Lung (tissue), 12 donors: ENCODE measurements around the gene WDR86. TPM values are rescaled to one million over a fixed set of nuclear protein-coding genes. Genes with fewer than 3 reads are reported as not detected.
A peak's percentile ranks its signal among the peaks of the same experiment; 100 is the strongest.

Experiments used
- ATAC-seq: fragments of 200-7000 bp; cut with Tn5 transposase; one replicate; pipeline ENCODE4 v1.9.1; 2020; ENCODE audit warnings: moderate number of reproducible peaks; ENCODE audit not compliant: insufficient read depth, low FRiP score
- DNase-seq, 3 donors: peaks; one replicate each; pipeline ENCODE4 v3.0.0-alpha.2; 2013 to 2017
- H3K27ac ChIP-seq, 2 donors: one replicate each; pipeline ENCODE4 v1.5.1; 2013; ENCODE audit warnings: mild to moderate bottlenecking in 2 of 2, moderate library complexity in 2 of 2, control low read depth in 1 of 2, inconsistent platforms in 1 of 2, low read depth in 1 of 2, low read length in 1 of 2
- H3K27me3 ChIP-seq, 3 donors: one replicate each; pipeline ENCODE4 v1.5.1; 2013; ENCODE audit warnings: low read length in 2 of 3; ENCODE audit not compliant: control insufficient read depth in 3 of 3, insufficient read depth in 3 of 3
- H3K36me3 ChIP-seq, 4 donors: one replicate each; pipeline ENCODE4 v1.5.1; 2013; ENCODE audit warnings: low read length in 4 of 4, mild to moderate bottlenecking in 1 of 4, moderate library complexity in 1 of 4; ENCODE audit not compliant: control insufficient read depth in 4 of 4, insufficient read depth in 4 of 4
- H3K4me1 ChIP-seq, 5 donors: one replicate each; pipeline ENCODE4 v1.5.1; 2013; ENCODE audit warnings: low read length in 5 of 5, mild to moderate bottlenecking in 2 of 5, moderate library complexity in 1 of 5; ENCODE audit not compliant: control insufficient read depth in 5 of 5, insufficient read depth in 5 of 5
- H3K4me3 ChIP-seq: one replicate; pipeline ENCODE4 v1.5.1; 2013; ENCODE audit warnings: mild to moderate bottlenecking, control low read depth, moderate library complexity
- H3K9ac ChIP-seq, 2 donors: one replicate each; pipeline ENCODE4 v1.5.1; 2013; ENCODE audit warnings: low read length in 2 of 2, control low read depth in 1 of 2; ENCODE audit not compliant: insufficient read depth in 1 of 2
- H3K9me3 ChIP-seq, 4 donors: one replicate each; pipeline ENCODE4 v1.5.1; 2013; ENCODE audit warnings: low read length in 3 of 4, mild to moderate bottlenecking in 1 of 4, moderate library complexity in 1 of 4; ENCODE audit not compliant: control insufficient read depth in 4 of 4, insufficient read depth in 3 of 4
- WGBS, 2 donors: extraction: QIAGEN DNeasy Blood & Tissue Kit; methylation state at CpG; one replicate each; pipeline ENCODE4 v1.1.7; 2013; 5-methylcytosine and 5-hydroxymethylcytosine counted together
- polyA plus RNA-seq, 2 donors: library from polyadenylated mRNA; stranded (reverse); fragments of 200-250 nt; gene quantifications; one replicate each; pipeline ENCODE4 v1.2.1, GENCODE V29; 2013
- total RNA-seq, 2 donors: library from RNA; depleted of rRNA in 1 of 2; stranded (reverse); fragments of >200 nt in 1 of 2; gene quantifications; one replicate each; pipeline ENCODE4 v1.2.1, GENCODE V29; 2014 to 2021
- TF ChIP-seq, protein P1 (sequence below): IDR thresholded peaks from 2 replicates; pipeline ENCODE4 v1.5.1; 2012; ENCODE audit warnings: mild to moderate bottlenecking; ENCODE audit errors: control extremely low read depth, extremely low read depth
- donor health status: control.
- donor health status: control.
- donor health status: Bipolar disorder and iron deficiency.
- donor health status: healthy.
- donor health status: DM: yes; HTN: yes; CAD: no.

Gene WDR86
- total and polyA plus RNA-seq, 4 donors, result 0.81 to 19.7 (median 2.4) TPM

DNA sequence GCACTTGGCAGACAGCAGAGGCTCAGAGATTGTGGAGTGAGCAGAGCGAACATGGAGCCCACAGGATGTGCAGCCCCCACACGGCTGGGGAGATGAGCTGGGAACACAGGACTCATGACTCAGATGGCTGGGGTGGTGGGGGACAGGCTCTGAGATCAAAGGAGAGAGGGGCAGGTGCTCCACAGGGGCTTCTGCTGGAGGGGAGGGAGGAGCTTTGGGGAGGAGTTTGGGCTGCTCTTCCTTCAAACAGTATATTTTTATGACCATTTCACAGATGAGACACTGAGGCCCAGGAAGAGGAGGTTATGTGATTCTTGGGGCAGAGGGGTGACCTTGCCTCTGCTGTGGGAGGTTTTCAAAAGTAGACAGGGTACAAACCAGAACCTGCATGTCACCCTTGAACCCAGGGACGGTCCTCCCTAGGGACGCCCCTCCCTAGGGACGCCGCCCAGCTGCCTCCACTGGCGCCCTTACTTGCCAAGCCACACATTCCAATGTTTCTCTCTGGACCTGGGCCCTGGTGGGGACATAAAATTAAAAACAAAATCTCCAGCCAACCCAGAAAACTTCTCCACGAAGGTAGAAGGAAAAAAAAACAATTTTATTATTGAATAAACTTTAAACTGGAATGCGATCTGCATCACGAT is 31.1 kb upstream of the WDR86 start:
- H3K27me3 ChIP-seq, result peaks cover 0 to 7% (median 0%) of the 10 kb centered on the region in 3 donors
- no peaks in the 10 kb centered on the region for H3K9me3 ChIP-seq
- no peak overlapping the region for H3K9ac ChIP-seq
- TF ChIP-seq, protein P1, sequence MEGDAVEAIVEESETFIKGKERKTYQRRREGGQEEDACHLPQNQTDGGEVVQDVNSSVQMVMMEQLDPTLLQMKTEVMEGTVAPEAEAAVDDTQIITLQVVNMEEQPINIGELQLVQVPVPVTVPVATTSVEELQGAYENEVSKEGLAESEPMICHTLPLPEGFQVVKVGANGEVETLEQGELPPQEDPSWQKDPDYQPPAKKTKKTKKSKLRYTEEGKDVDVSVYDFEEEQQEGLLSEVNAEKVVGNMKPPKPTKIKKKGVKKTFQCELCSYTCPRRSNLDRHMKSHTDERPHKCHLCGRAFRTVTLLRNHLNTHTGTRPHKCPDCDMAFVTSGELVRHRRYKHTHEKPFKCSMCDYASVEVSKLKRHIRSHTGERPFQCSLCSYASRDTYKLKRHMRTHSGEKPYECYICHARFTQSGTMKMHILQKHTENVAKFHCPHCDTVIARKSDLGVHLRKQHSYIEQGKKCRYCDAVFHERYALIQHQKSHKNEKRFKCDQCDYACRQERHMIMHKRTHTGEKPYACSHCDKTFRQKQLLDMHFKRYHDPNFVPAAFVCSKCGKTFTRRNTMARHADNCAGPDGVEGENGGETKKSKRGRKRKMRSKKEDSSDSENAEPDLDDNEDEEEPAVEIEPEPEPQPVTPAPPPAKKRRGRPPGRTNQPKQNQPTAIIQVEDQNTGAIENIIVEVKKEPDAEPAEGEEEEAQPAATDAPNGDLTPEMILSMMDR, result no peak
- H3K27ac ChIP-seq, result no peak overlapping the region
- no peak for ATAC-seq
- WGBS, 2 donors, result 54 to 61% methylated on average over 10 of the region's 10 CpGs
- peaks cover 0 to 8% (median 7%) of the 10 kb centered on the region in 5 donors for H3K4me1 ChIP-seq
- H3K36me3 ChIP-seq, result no peaks in the 10 kb centered on the region
- no peak overlapping the region for H3K4me3 ChIP-seq
- DNase-seq, result no peak

DNA sequence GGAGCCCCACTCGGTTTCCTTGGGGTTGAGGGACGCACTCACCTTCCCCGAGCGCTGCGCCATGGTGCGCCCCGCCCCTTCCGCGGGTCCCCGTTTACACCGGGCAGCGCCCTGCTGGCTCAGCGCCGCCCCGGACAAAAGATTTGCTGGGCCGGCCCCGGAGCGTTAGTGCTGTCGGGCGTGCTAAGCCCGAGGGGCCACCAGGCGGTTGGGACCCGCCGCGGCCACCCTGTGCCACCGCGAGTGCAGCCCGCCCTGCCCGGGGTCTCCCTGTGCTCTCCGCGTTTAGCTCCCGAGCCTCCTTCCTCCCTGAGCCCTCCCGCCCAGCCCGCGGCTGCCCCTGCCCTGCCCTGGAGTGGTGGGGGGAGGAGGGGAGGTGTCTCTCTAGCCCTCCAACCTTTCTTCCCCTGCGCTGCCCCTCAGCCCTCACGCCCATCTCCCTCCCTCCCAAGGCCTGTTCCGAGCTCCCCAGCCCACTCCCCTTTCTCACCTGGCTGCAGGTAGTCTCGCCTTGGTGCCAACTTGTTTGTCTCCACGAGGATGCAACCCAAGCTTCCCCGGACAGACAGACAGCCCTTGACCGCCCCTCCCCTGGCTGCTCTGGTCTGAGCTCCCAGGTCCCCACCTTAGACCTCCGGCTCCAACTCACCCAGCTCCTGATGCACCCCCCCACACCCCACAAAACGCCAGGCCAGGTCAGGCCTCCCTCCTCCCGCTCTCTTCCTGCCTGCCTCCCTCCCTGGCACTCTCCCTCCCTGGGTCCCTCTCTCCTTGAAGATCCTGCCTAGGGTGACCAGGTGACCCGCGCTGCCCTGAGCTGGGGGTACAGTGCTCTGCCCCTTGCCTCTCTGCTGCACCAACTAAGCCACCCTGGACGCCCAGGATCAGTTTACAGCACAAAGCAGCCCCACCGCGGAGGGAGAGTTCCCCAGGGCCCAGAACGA is 30.3 kb upstream of the WDR86 start, which contains the start of gene CRYGN:
Gene CRYGN (minus strand): TSS at position 287 of the 944 bp plus-strand sequence. CDS start 224 bp downstream, at position 63.
- Histone ChIP-seq H3K27ac (no peak within 1 kb of the TSS), H3K9me3 (no peaks in the 10 kb centered on the region), H3K4me1 (peaks cover 0 to 8% (median 7%) of the 10 kb centered on the region in 5 donors), H3K4me3 (no peak within 1 kb of the TSS), H3K27me3 (peaks cover 0 to 7% (median 0%) of the 10 kb centered on the region in 3 donors), H3K9ac (peak within 1 kb of the TSS in 1 of 2 donors; percentile 1), H3K36me3 (no peaks in the 10 kb centered on the region)
- DNase-seq (peak; percentile 21 to 32 (median 30)), ATAC-seq (no peak)
- WGBS, 2 donors, result 19 to 21% methylated on average over 46 to 51 of the region's 51 CpGs
- TF ChIP-seq, protein P1, result no peak

GRCh38 chr7:151438864-151439601 is 29.2 kb upstream of the WDR86 start:
- no peak for DNase-seq
- H3K27ac ChIP-seq, result no peak overlapping the region
- H3K9ac ChIP-seq, result no peak overlapping the region
- H3K36me3 ChIP-seq, result no peaks in the 10 kb centered on the region
- H3K4me1 ChIP-seq, result peaks cover 0 to 8% (median 7%) of the 10 kb centered on the region in 5 donors
- no peak overlapping the region for H3K4me3 ChIP-seq
- H3K9me3 ChIP-seq, result no peaks in the 10 kb centered on the region
- H3K27me3 ChIP-seq, result peaks cover 0 to 7% (median 0%) of the 10 kb centered on the region in 3 donors
- 82 to 83% methylated on average over 17 of the region's 17 CpGs for WGBS, 2 donors
- TF ChIP-seq, protein P1, result no peak
- ATAC-seq, result no peak
